ENCODE results near the gene RALGPS1.
A peak's percentile ranks its signal among the peaks of the same experiment; 100 is the strongest.

The RALGPS1 gene

GRCh38 chr9:126956917-126957686, 42.5 kb downstream of the RALGPS1 start:
- DNase-seq = no peak

- no peak for DNase-seq
These were observed 43.1 kb downstream of the RALGPS1 start for GRCh38 chr9:126957687-126958053.

- no peak for DNase-seq
These were observed 44.8 kb downstream of the RALGPS1 start for GRCh38 chr9:126959336-126959735.

- DNase-seq = no peak
These were observed 45.3 kb downstream of the RALGPS1 start for GRCh38 chr9:126959917-126960316.

GRCh38 chr9:126962336-126962735, 47.8 kb downstream of the RALGPS1 start:
- DNase-seq = no peak

GRCh38 chr9:126965077-126965476, 50.5 kb downstream of the RALGPS1 start:
- no peak for DNase-seq

- DNase-seq = peak in 1 of 2 experiments; percentile 23
These were observed 51.2 kb downstream of the RALGPS1 start for GRCh38 chr9:126965541-126966428.

GRCh38 chr9:126971261-126971660, 56.7 kb downstream of the RALGPS1 start:
- DNase-seq = no peak

GRCh38 chr9:126973651-126974529, 59.3 kb downstream of the RALGPS1 start:
- no peak for DNase-seq

- no peak for DNase-seq
These were observed 60.0 kb downstream of the RALGPS1 start for GRCh38 chr9:126974594-126974993.

GRCh38 chr9:126975327-126976220, 61.0 kb downstream of the RALGPS1 start:
- no peak for DNase-seq

GRCh38 chr9:126979461-126979860, 64.9 kb downstream of the RALGPS1 start:
- DNase-seq = no peak

- no peak for DNase-seq
These were observed 65.6 kb downstream of the RALGPS1 start for GRCh38 chr9:126980231-126980630.

GRCh38 chr9:126981218-126981617, 66.6 kb downstream of the RALGPS1 start:
- DNase-seq = no peak

- no peak for DNase-seq
These were observed 67.8 kb downstream of the RALGPS1 start for GRCh38 chr9:126982215-126983002.

- DNase-seq = no peak
These were observed 69.2 kb downstream of the RALGPS1 start for GRCh38 chr9:126983767-126984166.

GRCh38 chr9:126984969-126985368, 70.4 kb downstream of the RALGPS1 start:
- DNase-seq = no peak

GRCh38 chr9:126985870-126986498, 71.4 kb downstream of the RALGPS1 start:
- DNase-seq = no peak

GRCh38 chr9:126986506-126986951, 71.9 kb downstream of the RALGPS1 start:
- DNase-seq = no peak

GRCh38 chr9:126988857-126989256, 74.3 kb downstream of the RALGPS1 start:
- no peak for DNase-seq
